BE2C (cell line): Measurements from ENCODE around the gene IL17RD. TPM values are rescaled to one million over a fixed set of nuclear protein-coding genes. Genes with fewer than 3 reads are reported as not detected.
A peak's percentile ranks its signal among the peaks of the same experiment; 100 is the strongest.

Source experiments
- DNase-seq: peaks from one replicate; pipeline ENCODE4 v3.0.0-alpha.2; 2020
- H3K27me3 ChIP-seq: fragments of 250-450 bp; sonication (Bioruptor Pico); 2 replicates; pipeline ENCODE4 v1.5.1; 2020; ENCODE audit warnings: mild to moderate bottlenecking
- H3K36me3 ChIP-seq: fragments of 250-450 bp; sonication (Bioruptor Pico); 2 replicates; pipeline ENCODE4 v1.5.1; 2020; ENCODE audit warnings: mild to moderate bottlenecking
- H3K4me1 ChIP-seq: fragments of 250-450 bp; sonication (Bioruptor Pico); 2 replicates; pipeline ENCODE4 v1.5.1; 2020
- H3K4me3 ChIP-seq: 2 replicates; pipeline ENCODE4 v1.5.1; 2011; ENCODE audit warnings: low read depth, low read length
- H3K9me3 ChIP-seq: fragments of 250-450 bp; sonication (Bioruptor Pico); 2 replicates; pipeline ENCODE4 v1.5.1; 2020
- polyA plus RNA-seq: library from polyadenylated mRNA; unstranded; fragments of >200 nt; gene quantifications from one replicate; pipeline ENCODE4 v1.2.1, GENCODE V29; 2012; ENCODE audit warnings: low read depth, missing spikeins; ENCODE audit not compliant: insufficient read length, insufficient read depth
- TF ChIP-seq, protein P1 (sequence below): IDR thresholded peaks from 2 replicates; pipeline ENCODE4 v1.5.1; 2012; ENCODE audit warnings: mild to moderate bottlenecking, low read depth, low read length

IL17RD gene
- 2.0 TPM for polyA plus RNA-seq

GRCh38 chr3:57164657-57165573 lies at the start of gene IL17RD:
IL17RD (minus strand) TSS chr3:57165353; CDS start chr3:57165286, 67 bp downstream.
- peak; percentile 84 for DNase-seq
- TF ChIP-seq, protein P1, sequence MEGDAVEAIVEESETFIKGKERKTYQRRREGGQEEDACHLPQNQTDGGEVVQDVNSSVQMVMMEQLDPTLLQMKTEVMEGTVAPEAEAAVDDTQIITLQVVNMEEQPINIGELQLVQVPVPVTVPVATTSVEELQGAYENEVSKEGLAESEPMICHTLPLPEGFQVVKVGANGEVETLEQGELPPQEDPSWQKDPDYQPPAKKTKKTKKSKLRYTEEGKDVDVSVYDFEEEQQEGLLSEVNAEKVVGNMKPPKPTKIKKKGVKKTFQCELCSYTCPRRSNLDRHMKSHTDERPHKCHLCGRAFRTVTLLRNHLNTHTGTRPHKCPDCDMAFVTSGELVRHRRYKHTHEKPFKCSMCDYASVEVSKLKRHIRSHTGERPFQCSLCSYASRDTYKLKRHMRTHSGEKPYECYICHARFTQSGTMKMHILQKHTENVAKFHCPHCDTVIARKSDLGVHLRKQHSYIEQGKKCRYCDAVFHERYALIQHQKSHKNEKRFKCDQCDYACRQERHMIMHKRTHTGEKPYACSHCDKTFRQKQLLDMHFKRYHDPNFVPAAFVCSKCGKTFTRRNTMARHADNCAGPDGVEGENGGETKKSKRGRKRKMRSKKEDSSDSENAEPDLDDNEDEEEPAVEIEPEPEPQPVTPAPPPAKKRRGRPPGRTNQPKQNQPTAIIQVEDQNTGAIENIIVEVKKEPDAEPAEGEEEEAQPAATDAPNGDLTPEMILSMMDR = no peak
- Histone ChIP-seq H3K9me3 (no peaks in the 10 kb centered on the region), H3K4me1 (no peaks in the 10 kb centered on the region), H3K4me3 (peak within 1 kb of the TSS; percentile 50), H3K27me3 (peaks cover 13% of the 10 kb centered on the region), H3K36me3 (no peaks in the 10 kb centered on the region)

- TF ChIP-seq, protein P1 = no peak
- no peaks in the 10 kb centered on the region for H3K27me3 ChIP-seq
- DNase-seq = no peak
- no peaks in the 10 kb centered on the region for H3K9me3 ChIP-seq
- H3K4me1 ChIP-seq = no peaks in the 10 kb centered on the region
- H3K4me3 ChIP-seq = no peak overlapping the region
- no peaks in the 10 kb centered on the region for H3K36me3 ChIP-seq
These were observed 41.3 kb upstream of the IL17RD start for GRCh38 chr3:57206423-57206822.

DNA sequence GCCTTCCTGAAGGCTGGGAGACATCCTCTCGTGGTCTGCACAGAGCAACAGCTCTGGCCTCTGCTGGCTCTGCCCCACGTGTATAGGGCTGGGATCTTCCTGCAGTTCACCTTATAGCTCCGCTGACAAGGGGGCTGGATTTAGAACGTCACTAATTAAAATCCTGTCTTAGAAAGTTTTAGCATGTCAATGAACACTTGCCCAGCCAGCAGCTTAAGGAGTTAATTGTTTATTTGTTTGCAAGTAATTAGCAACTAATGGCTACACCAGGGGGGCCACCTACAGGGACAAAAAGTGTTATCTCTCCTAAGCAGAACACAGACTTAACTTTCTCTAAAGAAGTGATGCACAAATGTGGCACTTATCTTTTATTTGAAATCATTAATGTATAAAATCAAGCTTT lies 34.7 kb upstream of the IL17RD start, which contains the start of gene HESX1:
TSS of gene HESX1 (minus strand) at position 84 of the 403 bp plus-strand sequence. CDS start at position 24, 60 bp downstream.
- Histone ChIP-seq H3K4me1 (no peaks in the 10 kb centered on the region), H3K36me3 (no peaks in the 10 kb centered on the region), H3K9me3 (no peaks in the 10 kb centered on the region), H3K27me3 (no peaks in the 10 kb centered on the region), H3K4me3 (no peak within 1 kb of the TSS)
- TF ChIP-seq, protein P1 = no peak
- no peak for DNase-seq

DNA sequence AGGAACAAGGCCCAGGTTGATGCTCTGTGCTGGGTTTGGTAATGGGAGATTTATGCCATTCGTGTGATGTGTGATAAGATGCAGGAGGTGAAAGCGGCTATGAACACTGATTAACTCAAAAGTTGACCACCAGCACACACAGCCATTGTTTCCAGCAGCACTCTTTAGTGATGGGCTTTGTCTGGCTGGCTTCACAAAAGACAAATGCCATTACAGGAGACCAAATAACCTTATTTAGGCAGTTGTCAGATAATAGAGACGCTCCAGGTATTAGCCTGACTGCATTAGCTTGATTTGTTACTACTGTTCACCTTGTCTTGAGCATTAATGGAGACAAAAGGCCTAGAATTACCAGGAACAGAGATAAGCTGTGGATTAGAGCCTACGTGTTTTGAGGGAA lies 29.5 kb upstream of the IL17RD start:
- no peak for DNase-seq
- Histone ChIP-seq H3K36me3 (no peaks in the 10 kb centered on the region), H3K4me1 (no peaks in the 10 kb centered on the region), H3K9me3 (no peaks in the 10 kb centered on the region), H3K4me3 (no peak overlapping the region), H3K27me3 (no peaks in the 10 kb centered on the region)
- TF ChIP-seq, protein P1 = no peak

- Histone ChIP-seq H3K9me3 (no peaks in the 10 kb centered on the region), H3K4me1 (no peaks in the 10 kb centered on the region), H3K27me3 (no peaks in the 10 kb centered on the region), H3K36me3 (no peaks in the 10 kb centered on the region), H3K4me3 (no peak overlapping the region)
- TF ChIP-seq, protein P1 = no peak
- no peak for DNase-seq
These were observed 26.9 kb upstream of the IL17RD start for GRCh38 chr3:57192028-57192427.

DNA sequence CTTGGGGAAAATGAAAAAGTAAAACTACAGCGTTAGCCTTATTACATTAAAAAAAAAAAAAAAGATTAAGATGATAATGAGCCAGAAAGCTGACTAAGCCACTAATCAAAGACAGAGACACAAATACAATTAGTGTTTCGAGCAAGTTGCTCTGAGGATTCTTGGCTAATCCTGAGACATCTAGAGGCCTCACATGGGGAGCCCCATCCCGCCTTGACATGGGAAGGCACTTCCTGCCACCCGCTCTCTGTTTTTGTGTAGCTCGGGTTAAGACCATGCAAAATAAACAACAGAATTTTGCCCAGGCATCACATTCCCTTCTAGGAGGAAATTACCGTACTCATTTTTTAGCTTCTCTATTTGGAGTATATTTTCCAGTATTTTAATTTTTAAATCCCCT lies 19.4 kb upstream of the IL17RD start:
- no peaks in the 10 kb centered on the region for H3K4me1 ChIP-seq
- H3K27me3 ChIP-seq = no peaks in the 10 kb centered on the region
- H3K36me3 ChIP-seq = no peaks in the 10 kb centered on the region
- DNase-seq = no peak
- H3K4me3 ChIP-seq = no peak overlapping the region
- TF ChIP-seq, protein P1 = no peak
- no peaks in the 10 kb centered on the region for H3K9me3 ChIP-seq
